IPS-20b (cell line): Measurements from ENCODE around the gene FBXW10.
"Not testable (repeated sequence)": the region's sequence is repeated elsewhere in the genome, so short reads cannot be mapped to it uniquely, and the experiment has no call there.

Experiments used
- H3K27ac ChIP-seq: one replicate; pipeline ENCODE4 v1.5.1; 2013; ENCODE audit warnings: low read length
- H3K27me3 ChIP-seq: 2 replicates; pipeline ENCODE4 v1.6.1; 2013; ENCODE audit warnings: mild to moderate bottlenecking, low read length, inconsistent platforms; ENCODE audit not compliant: insufficient read depth
- H3K36me3 ChIP-seq: 2 replicates; pipeline ENCODE4 v1.6.1; 2013; ENCODE audit warnings: low read depth, mild to moderate bottlenecking, inconsistent platforms, low read length, moderate library complexity; ENCODE audit not compliant: insufficient read depth
- H3K4me1 ChIP-seq: 2 replicates; pipeline ENCODE4 v1.6.1; 2013; ENCODE audit warnings: mild to moderate bottlenecking, control low read depth, inconsistent platforms, low read length, moderate library complexity; ENCODE audit not compliant: insufficient read depth
- H3K4me3 ChIP-seq: 2 replicates; pipeline ENCODE4 v1.5.1; 2013; ENCODE audit warnings: mild to moderate bottlenecking, low read length, inconsistent platforms
- H3K9ac ChIP-seq: 2 replicates; pipeline ENCODE4 v1.6.1; 2013; ENCODE audit warnings: low read depth, mild to moderate bottlenecking, inconsistent platforms, low read length, moderate library complexity
- H3K9me3 ChIP-seq: 2 replicates; pipeline ENCODE4 v1.6.1; 2013; ENCODE audit warnings: mild to moderate bottlenecking, low read depth, low read length, inconsistent platforms; ENCODE audit not compliant: insufficient read depth

FBXW10 gene

DNA sequence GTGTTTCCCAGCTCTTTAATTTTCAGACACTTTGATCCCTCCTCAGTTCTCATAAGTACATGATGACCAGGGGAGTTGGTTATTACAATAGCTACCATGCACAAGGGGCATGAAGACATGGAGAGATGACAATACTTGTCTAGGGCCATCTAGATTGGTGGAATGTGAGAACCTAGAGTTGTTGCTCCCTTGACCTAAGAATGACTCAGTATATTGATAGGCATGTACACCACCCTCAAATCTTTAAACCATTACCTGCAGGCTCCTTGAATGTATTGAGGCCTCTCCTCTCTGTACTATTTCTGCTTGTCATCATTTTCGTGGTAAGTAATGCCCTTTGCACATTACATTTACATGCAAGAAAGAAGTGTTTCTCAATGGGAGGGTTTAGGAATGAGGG is 20.3 kb upstream of the FBXW10 start:
- not testable (repeated sequence) for H3K4me3 ChIP-seq, H3K36me3 ChIP-seq, H3K27ac ChIP-seq, H3K27me3 ChIP-seq, H3K9me3 ChIP-seq, H3K9ac ChIP-seq, H3K4me1 ChIP-seq

DNA sequence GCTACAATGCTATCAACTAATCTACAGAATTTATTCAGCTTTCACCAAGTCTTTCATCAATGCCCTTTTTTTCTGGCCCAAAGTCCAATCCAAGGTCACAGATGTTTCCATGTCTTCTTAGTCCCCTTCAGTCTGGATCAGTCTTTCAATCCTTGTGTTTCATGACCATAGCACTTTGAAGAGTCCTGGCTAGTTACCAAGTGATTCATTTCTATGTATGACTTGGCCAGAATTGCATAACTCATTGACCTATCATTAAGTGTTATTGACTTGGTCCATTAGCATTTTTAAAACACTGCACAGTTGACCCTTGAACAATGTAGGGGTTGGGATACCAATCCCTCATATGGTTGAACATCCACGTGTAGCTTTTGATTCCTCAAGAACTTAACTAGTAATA is 11.4 kb upstream of the FBXW10 start:
- H3K4me3 ChIP-seq, H3K27ac ChIP-seq, H3K4me1 ChIP-seq, H3K36me3 ChIP-seq, H3K27me3 ChIP-seq, H3K9ac ChIP-seq, H3K9me3 ChIP-seq: not testable (repeated sequence)

- not testable (repeated sequence) for H3K9me3 ChIP-seq, H3K36me3 ChIP-seq, H3K4me3 ChIP-seq, H3K27me3 ChIP-seq, H3K9ac ChIP-seq, H3K27ac ChIP-seq, H3K4me1 ChIP-seq
Observed at GRCh38 chr17:18733350-18733749, 10.5 kb upstream of the FBXW10 start.

DNA sequence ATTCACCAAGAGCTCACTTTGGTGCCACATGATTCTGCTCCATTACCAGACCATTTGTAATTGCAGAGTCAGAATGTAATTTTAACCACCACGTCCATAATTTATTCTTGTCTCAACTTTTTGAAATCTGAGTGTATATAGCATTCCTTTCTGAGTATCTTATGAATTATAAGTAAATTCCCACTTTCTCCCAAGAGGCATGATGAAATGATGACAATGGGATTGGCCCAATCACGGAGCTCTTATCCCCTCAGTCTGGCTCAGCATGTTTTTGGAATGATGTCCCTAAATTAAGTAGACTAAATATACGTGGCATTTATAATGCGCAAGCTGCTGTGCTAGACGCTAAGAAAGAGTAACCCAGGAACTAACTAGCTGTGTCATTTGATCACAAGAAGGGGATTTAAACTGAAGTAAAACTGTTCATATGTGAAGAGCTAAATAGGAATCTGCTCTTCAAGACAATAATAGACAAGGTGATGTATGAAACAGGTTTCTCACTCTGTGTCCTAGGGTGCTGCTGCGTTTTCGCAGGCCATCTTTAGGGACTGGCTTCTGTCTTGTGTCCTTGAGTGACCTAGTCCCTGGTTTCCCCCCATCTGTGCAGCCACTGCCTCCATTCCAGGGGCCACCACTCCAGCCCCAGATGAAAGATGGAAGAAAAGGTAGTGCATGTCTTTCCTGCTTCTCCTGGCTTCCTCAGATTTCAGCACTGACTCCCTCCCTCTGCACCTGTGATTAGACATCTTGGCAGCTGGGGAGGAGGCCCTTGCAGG is 4.0 kb upstream of the FBXW10 start:
- not testable (repeated sequence) for H3K27me3 ChIP-seq, H3K4me3 ChIP-seq, H3K9ac ChIP-seq, H3K9me3 ChIP-seq, H3K4me1 ChIP-seq, H3K36me3 ChIP-seq, H3K27ac ChIP-seq

GRCh38 chr17:18741228-18741627 is 2.6 kb upstream of the FBXW10 start:
- H3K4me3 ChIP-seq, H3K27ac ChIP-seq, H3K9me3 ChIP-seq, H3K36me3 ChIP-seq, H3K27me3 ChIP-seq, H3K9ac ChIP-seq, H3K4me1 ChIP-seq: not testable (repeated sequence)

GRCh38 chr17:18744726-18745125 is 872 bp downstream of the FBXW10 start:
- H3K9me3 ChIP-seq, H3K4me3 ChIP-seq, H3K4me1 ChIP-seq, H3K9ac ChIP-seq, H3K27ac ChIP-seq, H3K36me3 ChIP-seq, H3K27me3 ChIP-seq: not testable (repeated sequence)

DNA sequence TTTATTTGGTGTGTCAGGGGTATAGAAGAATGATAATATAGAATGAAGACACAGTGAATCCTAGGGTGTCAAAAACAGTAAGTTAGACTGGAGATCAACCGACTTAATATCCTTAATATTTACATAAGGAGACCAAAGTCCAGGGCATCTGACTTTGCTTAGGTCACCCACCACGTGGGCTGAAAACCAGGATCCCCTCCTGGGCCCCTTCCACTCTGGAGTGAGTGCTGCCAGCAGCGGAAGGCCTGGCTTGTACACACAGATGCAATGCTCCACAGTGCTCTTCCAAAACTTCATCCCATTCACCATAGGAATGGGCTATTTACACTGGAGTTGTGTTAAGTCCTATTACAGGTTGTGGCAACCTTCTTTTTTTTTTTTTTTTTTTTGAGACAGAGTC is 2.7 kb downstream of the FBXW10 start:
- not testable (repeated sequence) for H3K36me3 ChIP-seq, H3K9me3 ChIP-seq, H3K4me1 ChIP-seq, H3K27me3 ChIP-seq, H3K27ac ChIP-seq, H3K4me3 ChIP-seq, H3K9ac ChIP-seq

DNA sequence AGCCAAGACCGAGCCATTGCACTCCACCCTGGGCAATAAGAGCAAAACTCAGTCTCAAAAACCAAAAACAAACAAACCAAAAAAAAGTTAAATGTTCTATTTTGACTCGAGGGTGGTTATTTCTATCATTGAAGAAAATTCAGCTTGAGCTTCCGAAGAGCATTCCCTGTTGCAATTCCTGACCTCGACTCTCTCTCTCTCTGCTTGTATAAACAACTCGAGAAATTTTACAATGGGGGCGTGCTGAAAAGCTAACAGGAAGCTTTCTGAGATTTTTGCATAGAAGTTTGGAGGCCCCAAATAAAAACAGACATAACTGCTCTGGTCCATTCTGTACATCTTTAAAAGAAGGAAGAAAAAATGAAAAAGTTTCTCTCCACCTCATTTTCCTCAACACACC is 3.6 kb downstream of the FBXW10 start:
- not testable (repeated sequence) for H3K4me1 ChIP-seq, H3K27ac ChIP-seq, H3K4me3 ChIP-seq, H3K9ac ChIP-seq, H3K9me3 ChIP-seq, H3K36me3 ChIP-seq, H3K27me3 ChIP-seq

- H3K36me3 ChIP-seq, H3K27me3 ChIP-seq, H3K4me1 ChIP-seq, H3K27ac ChIP-seq, H3K4me3 ChIP-seq, H3K9ac ChIP-seq, H3K9me3 ChIP-seq: not testable (repeated sequence)
Observed at GRCh38 chr17:18750242-18750641, 6.4 kb downstream of the FBXW10 start.

GRCh38 chr17:18753829-18754409 is 10.1 kb downstream of the FBXW10 start:
- H3K36me3 ChIP-seq, H3K27me3 ChIP-seq, H3K4me1 ChIP-seq: not testable (repeated sequence)

DNA sequence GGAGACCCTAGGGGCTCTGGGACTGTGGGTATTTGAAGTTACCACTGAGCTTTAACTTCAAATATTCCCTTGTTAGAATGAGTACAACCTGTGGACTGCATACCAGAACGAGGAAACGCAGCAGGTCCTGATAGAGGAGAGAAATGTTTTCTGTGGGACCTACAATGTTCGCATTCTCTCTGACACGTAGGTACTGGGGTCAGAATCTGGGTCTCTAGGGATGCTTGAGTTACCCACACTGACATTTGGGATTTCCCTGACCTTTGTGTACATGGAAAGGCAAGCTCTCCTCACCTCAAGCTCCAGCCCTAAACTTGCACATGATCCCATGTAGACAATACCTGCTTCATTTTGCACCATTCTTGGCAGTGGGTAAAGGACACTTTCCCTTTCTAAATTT is 12.1 kb downstream of the FBXW10 start:
- not testable (repeated sequence) for H3K4me3 ChIP-seq, H3K27ac ChIP-seq

More at GRCh38 chr17:18753829-18754409, 10.1 kb downstream of the FBXW10 start:
- not testable (repeated sequence) for H3K9ac ChIP-seq, H3K9me3 ChIP-seq, H3K4me3 ChIP-seq, H3K27ac ChIP-seq

DNA sequence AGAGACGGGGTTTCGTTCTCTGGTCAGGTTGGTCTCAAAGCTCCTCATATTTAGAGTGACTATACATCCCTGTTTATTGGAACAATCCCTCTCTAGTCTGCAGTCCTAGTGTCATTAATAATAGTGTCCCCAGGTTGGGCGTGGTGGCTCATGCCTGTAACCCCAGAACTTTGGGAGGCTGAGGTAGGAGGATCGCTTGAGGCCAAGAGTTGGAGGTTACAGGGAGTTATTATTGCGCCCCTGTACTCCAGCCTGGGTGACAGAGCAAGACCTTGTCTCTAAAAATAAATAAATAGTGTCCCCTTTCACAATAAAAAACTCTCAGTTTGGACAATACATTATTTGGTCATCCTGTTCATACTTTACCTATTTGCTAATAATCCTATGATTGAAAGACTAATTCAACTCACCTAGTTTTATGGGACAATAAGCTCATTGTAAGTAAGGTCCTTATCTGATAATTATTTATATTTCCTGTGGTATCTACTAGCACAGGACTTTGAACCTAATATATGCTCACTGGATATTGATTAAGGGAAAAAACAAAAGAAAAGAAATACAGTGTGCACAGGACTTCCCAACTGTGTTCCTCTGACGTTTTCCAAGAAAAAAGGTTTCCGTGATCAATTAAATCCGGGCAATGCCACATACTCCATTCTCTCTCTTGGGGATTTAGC is 13.7 kb downstream of the FBXW10 start:
- H3K27me3 ChIP-seq, H3K36me3 ChIP-seq, H3K4me1 ChIP-seq, H3K4me3 ChIP-seq, H3K9ac ChIP-seq, H3K27ac ChIP-seq, H3K9me3 ChIP-seq: not testable (repeated sequence)

More for the DNA sequence above, 12.1 kb downstream of the FBXW10 start:
- H3K9me3 ChIP-seq, H3K36me3 ChIP-seq, H3K27me3 ChIP-seq, H3K4me1 ChIP-seq, H3K9ac ChIP-seq: not testable (repeated sequence)
